Lung microvascular endothelial cell (primary cell): Measurements from ENCODE around the gene SLC13A3. TPM values are rescaled to one million over a fixed set of nuclear protein-coding genes. Genes with fewer than 3 reads are reported as not detected.

Source experiments
- DNase-seq, 2 donors: peaks; one replicate each; pipeline versions ENCODE4 v3.0.0 to v3.0.0-alpha.2; 2010; ENCODE audit warnings: low read depth in 2 of 2
- total RNA-seq: library from RNA; depleted of rRNA; stranded (reverse); fragments of >200 nt; gene quantifications from 2 replicates; pipeline ENCODE4 v1.2.1, GENCODE V29; 2014

Gene SLC13A3
- total RNA-seq, 1 donor from 2014 or later: not detected

DNA sequence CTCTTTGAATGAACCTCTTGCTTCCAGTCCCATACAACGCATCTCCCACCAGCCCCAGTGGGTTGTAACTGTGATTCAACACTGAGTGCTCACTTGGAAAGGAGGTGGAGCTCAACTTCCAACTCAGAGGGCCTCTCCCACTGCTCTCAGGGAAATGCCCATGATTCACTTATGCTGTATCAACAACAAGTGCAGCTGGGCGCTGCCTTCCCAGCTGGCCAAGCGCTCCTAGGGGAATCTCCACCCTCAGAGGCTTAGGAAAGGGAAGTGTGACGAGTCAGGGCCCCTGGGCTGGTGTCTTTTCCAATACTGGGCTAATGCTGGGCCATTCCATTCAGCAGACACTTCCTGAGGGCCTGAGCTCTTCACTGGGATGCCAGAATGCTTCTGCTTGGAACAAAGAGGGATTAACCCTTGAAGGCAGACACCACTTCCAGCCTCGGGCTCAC lies 92.7 kb downstream of the SLC13A3 start:
- DNase-seq: peak; percentile 74 to 97

DNA sequence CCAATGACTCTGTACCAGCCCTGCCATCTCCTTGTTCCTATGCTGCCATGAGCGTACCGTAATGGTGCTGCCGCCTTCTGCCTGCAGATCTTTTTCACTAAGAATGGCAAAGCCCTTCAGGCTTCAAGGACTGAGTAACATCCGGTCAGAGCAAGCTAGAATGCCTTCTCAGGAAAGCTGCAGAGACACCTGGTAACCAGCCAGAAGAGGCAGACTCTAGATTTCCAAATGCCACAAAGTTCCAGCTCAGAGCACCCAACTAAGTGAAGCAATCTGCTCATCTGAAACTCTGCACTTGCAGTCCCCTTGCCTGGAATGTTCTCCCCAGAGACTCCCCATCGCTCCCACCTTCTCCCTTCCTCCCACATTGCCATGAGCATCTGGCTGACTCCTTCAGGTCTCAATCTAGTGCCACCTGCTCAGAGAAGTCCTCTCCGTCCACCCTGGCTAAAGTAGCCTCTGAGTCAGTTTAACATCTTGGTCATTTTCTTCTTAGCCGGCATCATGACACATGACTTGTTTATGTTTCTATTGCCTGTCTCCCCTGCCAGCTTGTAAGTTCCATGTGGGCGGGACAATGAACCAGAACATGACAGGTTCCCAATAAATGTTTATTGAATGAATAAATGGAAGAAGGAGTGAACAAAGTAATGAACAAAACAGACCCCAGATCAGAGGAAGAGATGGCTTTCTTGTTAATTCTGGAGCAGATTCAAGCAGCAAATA lies 93.9 kb downstream of the SLC13A3 start:
- DNase-seq: peak in 1 of 2 donors; percentile 65

DNA sequence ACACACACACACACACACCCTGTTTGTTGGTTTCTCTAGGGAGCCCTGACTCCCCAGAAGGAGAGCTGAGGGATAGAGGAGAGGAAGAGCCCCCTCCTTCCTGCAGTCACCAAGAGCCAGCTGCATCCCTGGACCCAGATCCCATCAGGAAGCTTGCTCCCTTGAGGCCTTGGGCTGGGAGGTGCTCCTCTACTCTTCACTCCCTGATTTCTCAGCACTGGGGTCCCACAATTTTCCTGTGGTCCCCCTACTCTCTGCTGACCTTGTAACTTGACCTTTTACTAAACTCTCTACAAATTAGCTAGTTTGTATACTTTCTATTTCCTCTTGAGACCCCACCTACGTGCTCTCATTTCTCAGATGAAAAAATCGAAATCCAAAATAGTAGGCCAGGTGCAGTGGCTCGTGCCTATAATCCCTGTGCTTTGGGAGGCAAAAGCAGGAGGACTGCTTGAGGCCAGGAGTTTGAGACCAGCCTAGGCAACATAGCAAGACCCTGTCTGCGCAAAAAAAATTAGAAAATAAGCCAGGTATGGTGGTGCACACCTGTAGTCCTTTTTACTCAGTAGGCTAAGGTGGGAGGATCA lies 95.8 kb downstream of the SLC13A3 start:
- DNase-seq: no peak

DNA sequence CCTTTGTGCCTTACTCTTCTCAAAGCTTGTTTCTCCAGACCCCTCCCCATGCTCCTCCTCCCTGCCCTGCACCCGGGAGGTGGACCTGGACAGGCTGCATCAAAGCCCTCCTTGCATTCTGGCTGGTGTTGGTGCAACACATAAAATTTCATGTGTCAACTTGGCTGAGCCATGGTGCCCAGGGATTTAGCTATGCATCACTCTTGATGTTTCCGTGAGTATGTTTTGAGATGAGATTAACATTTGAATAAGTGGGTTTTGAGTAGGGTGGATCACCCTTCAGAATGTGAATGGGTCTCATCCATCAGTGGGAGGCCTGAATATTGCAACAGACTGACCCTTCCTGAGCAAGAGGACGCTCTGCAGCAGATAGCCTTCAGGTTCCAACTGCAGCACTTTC lies 96.4 kb downstream of the SLC13A3 start:
- DNase-seq: no peak

DNA sequence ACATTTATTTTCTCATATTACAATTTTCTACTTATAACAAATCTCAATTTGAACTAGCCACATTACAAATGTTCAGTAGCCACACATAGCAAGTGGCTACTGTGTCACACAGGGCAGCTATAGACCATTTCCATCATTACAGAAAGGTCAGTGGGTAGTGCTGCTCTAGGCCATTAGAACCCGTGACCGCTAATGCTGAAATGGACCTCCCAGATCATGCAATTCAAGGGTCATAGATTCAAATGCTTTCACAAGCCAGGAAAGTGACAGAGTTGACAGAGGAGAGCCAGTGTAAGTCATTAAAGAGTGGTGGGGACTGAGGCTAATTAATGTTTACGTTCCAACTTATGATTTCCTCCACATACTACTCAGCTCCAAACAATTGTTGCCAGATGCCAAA lies 97.3 kb downstream of the SLC13A3 start:
- no peak for DNase-seq

DNA sequence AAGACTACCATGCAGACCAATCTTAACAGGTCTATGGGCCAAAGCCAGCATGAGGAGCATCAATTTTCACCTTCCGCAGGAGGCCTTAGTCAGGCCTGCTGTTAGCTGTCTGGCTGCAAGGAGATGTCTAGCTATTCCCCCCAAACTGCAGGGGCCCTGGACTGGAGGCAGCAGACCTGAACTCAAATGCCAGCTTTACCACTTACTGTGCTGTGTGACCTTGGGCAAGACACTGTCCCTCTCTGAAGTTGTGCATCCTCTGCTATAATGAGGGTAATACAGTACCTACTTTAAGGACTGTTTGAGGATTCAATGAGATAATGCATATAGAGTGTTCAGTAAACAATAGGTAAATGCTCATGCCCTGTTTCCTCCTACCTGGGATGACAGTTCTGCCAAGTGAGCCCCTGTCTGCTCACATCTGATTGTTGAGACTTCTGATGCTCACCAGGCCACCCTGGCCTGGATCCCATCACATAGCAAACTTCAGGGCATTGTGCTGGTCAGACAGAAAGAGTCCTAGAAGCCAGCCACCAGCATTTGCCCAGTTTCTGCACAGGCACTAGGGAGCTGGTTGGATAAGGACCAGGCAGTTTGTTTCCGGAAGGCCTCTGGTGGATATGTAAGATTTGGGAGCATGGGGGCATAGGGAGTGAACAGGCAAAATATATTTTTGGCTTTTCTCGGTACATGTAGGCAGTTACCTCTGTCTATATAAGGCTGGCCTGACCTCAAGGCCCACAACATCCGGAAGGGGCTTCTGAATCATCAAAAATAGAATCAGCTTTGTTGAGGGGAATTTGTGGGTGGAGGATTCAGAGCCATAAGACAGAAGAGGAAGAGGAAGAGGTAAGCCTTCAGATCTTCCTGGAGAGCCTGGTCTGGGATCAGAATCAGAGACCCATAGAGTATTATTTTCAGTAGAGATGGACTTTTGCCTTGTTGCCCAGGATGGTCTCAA lies 98.5 kb downstream of the SLC13A3 start:
- DNase-seq: no peak

DNA sequence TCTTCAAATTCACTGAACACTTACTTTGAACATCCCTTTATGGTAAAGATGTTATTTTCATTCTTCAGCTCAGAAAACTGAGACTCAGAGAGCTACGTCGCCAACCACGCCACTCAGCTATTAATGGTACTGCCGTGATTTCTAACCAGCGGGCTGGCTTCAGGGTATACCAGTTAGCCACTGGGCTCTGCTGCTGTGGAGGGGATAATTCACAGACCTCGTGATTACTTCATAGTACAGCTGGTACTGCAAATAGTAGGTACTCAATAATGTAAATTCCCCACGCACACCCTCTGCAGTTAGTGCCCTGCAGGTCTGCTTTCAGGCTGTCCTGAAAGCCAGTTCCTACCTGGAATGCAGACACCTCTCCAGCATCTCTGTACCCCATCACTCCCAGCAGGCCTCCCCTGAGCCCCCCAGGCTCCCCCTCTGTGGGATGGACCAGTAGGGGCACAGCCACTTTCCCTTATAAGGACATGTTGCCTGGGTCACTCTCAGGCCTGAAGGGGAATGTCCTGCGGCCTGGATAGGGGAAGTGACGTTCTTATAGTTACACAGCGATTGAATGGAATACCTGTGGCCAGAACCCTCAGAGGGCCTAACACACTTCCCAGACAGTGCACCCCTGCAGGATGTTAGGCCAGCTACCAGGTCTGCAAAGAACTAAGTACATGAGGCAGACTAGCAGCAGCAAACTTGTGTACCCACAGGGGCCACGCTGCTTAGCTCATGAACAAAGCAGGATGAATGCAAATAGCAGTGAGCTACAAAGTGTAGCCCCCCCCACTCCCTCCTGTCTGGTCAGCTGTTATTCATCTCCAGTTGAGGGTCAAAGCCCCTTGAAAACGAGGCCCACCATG lies 99.5 kb downstream of the SLC13A3 start:
- no peak for DNase-seq

DNA sequence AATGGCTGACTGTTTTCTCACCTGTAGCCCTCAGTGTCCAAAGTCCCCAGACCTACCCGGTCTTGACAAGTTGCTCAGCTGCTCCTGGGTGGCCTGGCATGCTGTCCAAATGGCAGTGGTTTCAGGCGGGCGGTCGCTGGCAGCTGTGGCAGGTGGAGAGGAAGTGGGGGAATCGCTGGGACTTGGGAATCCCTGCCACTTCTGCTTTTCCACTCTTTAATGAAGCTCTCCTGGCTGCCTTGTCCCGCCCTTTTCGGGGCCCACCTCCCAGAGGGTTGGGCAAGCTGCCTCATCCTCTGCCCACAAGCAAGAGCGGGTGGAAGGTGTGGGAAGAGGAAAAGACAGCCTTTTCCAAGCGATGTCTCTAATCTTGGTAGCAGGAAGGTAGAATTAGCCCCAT lies 100.8 kb downstream of the SLC13A3 start, which contains the start of gene OCSTAMP:
OCSTAMP (minus strand) TSS at position 194 of the 400 bp plus-strand sequence; CDS start at position 100, 94 bp downstream.
- no peak for DNase-seq

DNA sequence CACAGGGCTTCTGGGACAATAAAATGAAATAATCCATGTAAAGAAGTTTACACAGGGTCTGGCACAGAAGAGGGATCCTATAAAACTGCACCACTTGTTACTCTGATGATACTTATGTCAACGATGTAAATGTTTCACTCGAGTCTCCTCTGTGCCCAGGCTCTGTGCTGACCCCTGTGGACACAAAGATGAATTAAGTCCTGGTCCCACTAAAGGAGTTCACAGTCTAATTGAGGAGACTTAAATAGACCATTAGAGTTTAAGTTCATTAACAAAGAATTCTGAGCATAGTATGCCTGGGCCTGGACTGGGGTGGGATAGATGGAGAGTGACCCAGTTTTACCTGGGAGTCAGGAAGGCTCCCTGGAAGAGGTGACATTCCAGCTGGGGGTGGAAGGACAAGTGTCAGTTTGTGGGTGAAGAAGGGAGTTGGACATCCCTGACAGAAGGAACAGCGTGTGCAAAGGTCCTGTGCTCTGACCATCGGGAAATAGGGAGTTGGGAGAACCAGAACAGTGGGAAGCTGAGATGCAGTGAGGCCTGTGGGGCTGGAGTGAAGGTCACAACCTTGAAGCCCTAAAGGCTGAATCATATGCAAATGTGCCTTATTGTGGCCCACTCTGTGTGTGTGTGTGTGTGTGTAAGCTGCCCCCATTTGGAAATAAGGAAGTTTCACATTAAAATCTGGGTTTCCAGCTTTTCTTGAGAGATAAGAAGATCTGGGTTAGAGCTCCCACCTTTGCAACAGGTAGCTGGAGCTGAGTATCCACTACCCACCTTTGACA lies 101.9 kb downstream of the SLC13A3 start:
- no peak for DNase-seq

DNA sequence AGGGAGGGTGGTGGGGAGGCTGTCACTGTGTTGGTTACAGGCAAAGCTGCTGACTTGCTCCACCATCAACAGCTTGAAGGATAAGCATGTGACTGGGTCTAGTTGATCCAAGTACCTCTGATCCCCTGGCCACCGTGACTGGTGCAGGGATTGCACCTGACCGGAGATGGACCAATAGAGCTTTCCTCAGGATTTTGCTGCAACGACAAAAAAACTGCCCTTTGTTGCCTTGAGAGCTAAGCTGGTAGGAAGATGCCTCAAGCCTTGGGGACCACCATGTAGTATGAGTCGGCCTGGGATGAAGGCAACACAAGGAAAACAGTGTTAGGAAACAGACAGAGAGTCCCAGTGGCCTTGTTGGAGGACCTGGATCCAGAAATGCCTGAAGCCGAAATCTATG lies 102.6 kb downstream of the SLC13A3 start:
- DNase-seq: no peak

DNA sequence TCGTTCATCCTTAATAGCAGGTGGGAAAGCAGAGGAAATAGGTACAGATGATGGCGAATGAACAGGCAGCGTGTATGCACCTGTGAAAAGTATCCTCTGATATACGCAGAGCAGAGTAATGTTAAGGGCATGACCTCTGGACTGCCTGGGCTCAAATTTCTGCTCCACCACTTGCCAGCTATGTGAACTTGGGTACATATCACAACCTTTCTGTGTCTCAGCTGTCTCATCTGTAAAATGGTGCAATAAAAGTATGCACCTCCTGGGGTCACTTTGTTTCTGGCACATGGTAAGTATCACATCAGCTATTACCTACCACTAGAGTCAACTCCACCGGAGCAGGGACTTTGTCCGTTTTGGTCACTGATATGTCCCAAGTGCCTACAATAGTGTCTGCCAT lies 103.3 kb downstream of the SLC13A3 start:
- DNase-seq: no peak

DNA sequence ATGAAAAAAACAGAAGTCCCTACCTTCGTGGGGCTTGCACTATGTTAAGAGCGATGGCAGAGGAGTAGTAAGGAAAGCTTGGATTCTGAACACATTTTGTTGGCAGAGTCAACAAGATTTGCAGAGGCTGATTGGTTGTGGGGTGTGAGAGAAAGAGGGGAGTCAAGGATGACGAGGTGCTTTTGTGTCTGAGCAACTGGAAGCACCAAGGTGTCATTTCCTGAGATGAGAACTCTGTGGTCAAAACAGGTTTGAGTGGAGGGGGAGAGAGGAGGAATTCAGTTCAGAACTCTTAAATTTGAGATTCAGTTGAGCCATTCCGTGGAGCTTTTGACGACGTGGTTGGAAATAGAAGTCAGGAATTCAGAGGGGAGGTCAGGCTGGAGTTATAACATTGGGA lies 104.3 kb downstream of the SLC13A3 start:
- no peak for DNase-seq

DNA sequence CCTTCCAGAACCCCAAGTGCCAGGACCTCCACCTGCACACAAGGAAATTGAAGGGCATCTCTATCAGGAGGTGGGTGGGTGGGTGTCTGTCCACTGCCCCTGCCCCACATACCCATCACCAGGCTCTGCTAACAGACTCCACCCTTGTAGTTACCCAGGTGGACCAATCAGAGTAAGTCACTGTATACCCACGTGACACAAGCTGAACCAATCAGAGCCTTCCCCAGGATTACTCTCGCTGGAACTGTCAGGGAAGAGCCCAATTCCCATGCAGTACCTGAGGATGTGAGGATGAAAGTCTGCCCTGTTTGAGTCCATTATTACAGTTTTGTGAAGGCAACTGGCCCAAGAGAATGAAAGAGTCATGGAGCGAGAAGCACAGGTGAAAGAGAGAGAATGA lies 105.0 kb downstream of the SLC13A3 start:
- no peak for DNase-seq

DNA sequence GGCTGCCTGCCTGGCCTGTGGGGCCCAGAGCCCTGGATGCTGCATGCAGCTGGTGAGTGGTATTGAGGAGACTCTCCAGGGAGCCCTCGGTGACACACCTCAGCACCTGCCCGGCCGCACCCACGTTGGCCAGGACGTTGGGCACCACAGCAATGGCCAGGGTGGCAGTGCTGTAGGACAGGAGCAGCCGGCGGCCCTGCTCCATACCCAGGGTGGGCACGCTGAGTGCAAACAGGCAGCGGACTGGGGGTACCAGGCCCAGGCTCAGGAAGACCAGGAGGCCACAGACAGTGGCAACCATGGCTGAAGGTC lies 105.5 kb downstream of the SLC13A3 start:
- DNase-seq: no peak

DNA sequence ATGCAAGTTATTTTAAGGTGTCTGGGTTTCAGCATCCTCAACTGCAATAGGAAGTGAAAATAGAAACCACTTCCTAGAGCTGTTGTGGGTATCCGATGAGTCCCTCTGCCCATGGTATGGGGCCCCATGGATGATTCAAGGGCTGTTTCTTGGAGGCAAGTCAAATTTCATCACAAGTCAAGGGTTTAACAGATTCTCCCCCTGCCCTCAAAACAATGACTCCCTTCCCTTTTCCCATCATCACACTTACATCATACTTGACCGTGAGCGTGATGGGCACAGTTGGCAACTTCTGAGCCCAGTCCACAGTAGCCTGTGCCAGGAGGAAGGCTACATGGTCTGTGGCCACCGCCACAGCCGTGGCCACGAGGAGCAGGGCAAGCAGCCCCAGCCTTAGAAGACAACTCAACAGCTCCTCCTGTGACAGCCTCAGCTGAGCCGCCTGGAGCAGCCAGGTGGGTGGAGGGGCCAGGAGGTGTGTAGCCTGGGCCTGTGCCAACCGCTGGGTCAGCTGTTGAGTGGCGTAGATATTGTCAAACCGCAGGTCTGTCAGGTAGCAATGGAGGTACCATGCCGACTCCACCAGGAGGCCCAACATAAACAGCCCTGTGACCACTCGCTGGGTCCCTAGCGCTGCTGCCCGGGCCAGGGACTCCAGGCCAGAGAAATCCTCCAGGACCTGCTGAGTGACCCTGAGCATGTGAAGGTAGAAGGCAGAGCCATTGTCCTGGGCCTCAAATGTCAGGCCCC lies 106.0 kb downstream of the SLC13A3 start:
- DNase-seq: no peak

DNA sequence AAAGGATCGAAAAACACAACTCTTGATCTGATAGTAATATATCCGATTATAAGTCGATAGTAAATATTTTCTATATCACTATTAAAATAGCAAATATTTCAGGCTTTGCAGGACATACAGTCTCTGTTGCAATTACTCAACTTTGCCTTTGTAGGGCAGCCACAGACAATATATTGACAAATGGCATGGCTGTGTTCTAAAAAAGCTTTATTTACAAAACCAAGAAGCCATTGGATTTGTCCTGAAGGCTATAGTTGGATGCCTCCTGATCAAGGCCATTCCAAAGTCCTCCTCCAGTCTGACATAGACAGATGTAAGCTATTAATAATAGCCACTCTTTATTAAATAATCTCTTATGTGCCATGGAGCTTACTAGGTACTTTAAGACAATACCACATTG lies 106.7 kb downstream of the SLC13A3 start:
- DNase-seq: peak; percentile 11 to 39

DNA sequence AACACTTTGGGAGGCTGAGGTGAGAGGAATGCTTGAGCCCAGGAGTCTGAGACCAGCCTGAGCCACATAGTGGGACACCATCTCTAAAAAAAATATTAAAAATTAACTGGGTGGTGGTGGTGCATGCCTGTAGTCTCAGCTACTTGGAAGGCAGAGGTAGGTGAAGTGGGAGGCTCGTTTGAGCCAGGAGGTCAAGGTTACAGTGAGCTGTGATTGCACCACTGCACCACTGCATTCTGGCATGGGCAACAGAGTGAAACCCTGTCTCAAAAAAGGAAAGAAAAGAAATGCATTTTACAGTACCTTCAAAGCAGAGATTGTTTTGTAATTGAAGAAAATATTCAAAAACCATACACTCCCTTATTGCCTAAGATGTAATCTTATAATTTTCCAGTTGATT lies 107.3 kb downstream of the SLC13A3 start:
- no peak for DNase-seq

DNA sequence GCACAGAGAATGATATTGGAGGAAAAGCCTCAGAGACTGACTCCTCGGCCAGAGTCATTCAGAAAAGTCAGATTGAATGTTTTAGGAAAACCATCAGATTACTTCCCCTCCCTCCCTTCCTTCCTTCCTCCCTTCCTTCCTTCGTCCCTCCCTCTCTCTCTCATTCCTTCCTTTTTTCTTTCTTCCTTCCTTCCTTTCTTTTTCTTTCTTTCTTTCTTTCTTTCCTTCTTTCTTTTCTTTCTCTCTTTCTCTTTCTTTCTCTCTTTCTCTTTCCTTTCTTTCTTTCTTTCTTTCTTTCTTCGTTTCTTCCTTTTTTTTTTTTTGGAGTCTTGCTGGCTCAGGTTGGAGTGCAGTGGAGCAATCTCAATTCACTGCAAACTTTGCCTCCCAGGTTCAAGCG lies 108.2 kb downstream of the SLC13A3 start:
- DNase-seq: no peak

DNA sequence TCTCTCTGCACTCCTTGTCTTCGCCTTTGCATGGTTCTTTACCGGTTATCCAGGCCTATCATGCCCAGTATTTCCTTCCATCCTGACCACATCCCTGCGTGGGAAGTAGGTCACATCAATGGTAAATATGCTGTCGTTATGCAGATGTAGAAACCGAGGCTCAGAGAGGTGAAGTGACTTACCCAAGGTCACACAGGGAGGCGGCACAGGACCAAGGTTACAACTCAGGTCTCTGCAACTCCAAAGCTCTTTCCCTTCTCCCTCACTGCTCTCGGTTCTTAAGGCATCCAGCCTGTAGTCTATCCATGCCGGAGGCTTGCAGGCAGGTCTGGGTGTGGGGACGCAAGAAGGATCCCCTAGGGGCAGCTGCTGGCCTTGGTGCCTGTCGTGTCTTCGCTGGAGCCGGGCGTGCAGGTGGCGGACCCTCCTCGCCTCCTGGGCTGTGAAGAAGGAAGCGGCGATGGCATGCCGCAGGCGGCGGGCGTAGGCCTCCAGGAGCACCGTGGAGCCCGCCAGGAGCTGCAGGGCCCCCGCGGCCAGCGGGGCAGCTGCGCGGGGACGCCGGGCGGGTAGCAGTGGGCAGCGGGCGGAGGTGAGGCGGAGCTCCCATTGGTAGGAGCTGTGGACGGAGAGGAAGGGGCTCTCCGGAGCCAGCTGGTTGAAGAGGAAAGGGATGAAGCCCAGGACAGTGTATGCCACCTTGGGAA lies 109.9 kb downstream of the SLC13A3 start:
- no peak for DNase-seq
